Sigmoid colon (tissue), 4 donors: ENCODE data around the gene MACC1.

ENCODE experiments used
- POLR2A ChIP-seq, 2 donors: fragments of 450-650 bp; IDR thresholded peaks; one replicate each; pipeline ENCODE4 v1.6.1; 2016; ENCODE audit warnings: antibody characterized with exemption in 2 of 2, mild to moderate bottlenecking in 2 of 2, moderate library complexity in 2 of 2
- POLR2AphosphoS5 ChIP-seq, 4 donors: sonication (generic); formaldehyde crosslinking; IDR thresholded peaks; one replicate each; pipeline ENCODE4 v1.6.1; 2017; ENCODE audit warnings: antibody characterized with exemption in 4 of 4
- TF ChIP-seq, protein P1 (sequence below), 4 experiments: fragments of 450-650 bp in 3 of 4; fragments of 200-600 bp in 1 of 4; IDR thresholded peaks; one replicate each; pipeline ENCODE4 v1.5.1; 2016 to 2019; ENCODE audit warnings: antibody characterized with exemption in 4 of 4, mild to moderate bottlenecking in 3 of 4, moderate library complexity in 2 of 4

DNA sequence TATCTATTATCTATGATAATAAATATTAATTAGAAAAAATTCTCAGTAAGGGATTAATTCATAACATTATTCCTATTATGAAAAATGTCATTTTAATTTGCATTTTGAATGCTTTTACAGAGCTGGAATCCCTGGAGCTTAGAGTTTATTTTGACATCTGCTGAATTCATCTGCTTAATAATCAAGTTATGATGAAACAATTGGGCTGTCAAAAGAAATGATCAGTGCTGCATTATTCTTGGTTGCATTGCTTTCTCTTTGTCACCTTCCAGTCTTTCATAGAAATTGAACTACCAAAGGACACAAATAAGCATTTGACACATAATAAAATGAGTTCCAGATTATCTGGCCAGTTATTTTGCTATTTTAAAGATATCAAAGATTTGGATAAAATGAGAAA, 40.0 kb upstream of the MACC1 start:
- TF ChIP-seq, protein P1, sequence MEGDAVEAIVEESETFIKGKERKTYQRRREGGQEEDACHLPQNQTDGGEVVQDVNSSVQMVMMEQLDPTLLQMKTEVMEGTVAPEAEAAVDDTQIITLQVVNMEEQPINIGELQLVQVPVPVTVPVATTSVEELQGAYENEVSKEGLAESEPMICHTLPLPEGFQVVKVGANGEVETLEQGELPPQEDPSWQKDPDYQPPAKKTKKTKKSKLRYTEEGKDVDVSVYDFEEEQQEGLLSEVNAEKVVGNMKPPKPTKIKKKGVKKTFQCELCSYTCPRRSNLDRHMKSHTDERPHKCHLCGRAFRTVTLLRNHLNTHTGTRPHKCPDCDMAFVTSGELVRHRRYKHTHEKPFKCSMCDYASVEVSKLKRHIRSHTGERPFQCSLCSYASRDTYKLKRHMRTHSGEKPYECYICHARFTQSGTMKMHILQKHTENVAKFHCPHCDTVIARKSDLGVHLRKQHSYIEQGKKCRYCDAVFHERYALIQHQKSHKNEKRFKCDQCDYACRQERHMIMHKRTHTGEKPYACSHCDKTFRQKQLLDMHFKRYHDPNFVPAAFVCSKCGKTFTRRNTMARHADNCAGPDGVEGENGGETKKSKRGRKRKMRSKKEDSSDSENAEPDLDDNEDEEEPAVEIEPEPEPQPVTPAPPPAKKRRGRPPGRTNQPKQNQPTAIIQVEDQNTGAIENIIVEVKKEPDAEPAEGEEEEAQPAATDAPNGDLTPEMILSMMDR (IDR thresholded peaks at IDR 0.05), result no peak
- no peak for TF ChIP-seq POLR2AphosphoS5 (IDR thresholded peaks at IDR 0.05)
- no peak for TF ChIP-seq POLR2A (IDR thresholded peaks at IDR 0.05)
